NCI-H1105 (cell line): ENCODE data around the gene NTHL1.
"Not testable (repeated sequence)": the region's sequence is repeated elsewhere in the genome, so short reads cannot be mapped to it uniquely, and the experiment has no call there.

Experiments
- DNase-seq: peaks from one replicate; lab custom pipeline; 2025; lab: John Stamatoyannopoulos, UW

Gene NTHL1

GRCh38 chr16:2040787-2041522 lies 6.7 kb downstream of the NTHL1 start:
- DNase-seq: no peak

- no peak for DNase-seq
Measured at GRCh38 chr16:2040041-2040786, 7.4 kb downstream of the NTHL1 start.

GRCh38 chr16:2039274-2040031 lies 8.2 kb downstream of the NTHL1 start:
- no peak for DNase-seq

- no peak for DNase-seq
Measured at GRCh38 chr16:2038382-2039231, 9.0 kb downstream of the NTHL1 start.

GRCh38 chr16:2037647-2038381 lies 9.8 kb downstream of the NTHL1 start:
- no peak for DNase-seq

- no peak for DNase-seq
Measured at GRCh38 chr16:2037115-2037514, 10.5 kb downstream of the NTHL1 start.

GRCh38 chr16:2036200-2036966 lies 11.3 kb downstream of the NTHL1 start:
- DNase-seq: no peak

GRCh38 chr16:2035431-2036199 lies 12.0 kb downstream of the NTHL1 start:
- DNase-seq: peak; percentile 25

- DNase-seq: no peak
Measured at GRCh38 chr16:2034696-2035430, 12.8 kb downstream of the NTHL1 start.

GRCh38 chr16:2033909-2034695 lies 13.5 kb downstream of the NTHL1 start:
- not testable (repeated sequence) for DNase-seq

GRCh38 chr16:2033057-2033908 lies 14.4 kb downstream of the NTHL1 start:
- DNase-seq: no peak

GRCh38 chr16:2032285-2033056 lies 15.2 kb downstream of the NTHL1 start:
- DNase-seq: no peak

- no peak for DNase-seq
Measured at GRCh38 chr16:2031081-2031577, 16.5 kb downstream of the NTHL1 start.

GRCh38 chr16:2030036-2030435 lies 17.6 kb downstream of the NTHL1 start:
- no peak for DNase-seq

- DNase-seq: no peak
Measured at GRCh38 chr16:2029350-2029749, 18.3 kb downstream of the NTHL1 start.

GRCh38 chr16:2028620-2029220 lies 18.9 kb downstream of the NTHL1 start:
- no peak for DNase-seq
